Neural progenitor cell (in vitro differentiated cells): ENCODE data around the gene TEX13C. TPM values are rescaled to one million over a fixed set of nuclear protein-coding genes. Genes with fewer than 3 reads are reported as not detected.
"Not testable (repeated sequence)": the region's sequence is repeated elsewhere in the genome, so short reads cannot be mapped to it uniquely, and the experiment has no call there.

Experiments
- DNase-seq: peaks from one replicate; pipeline ENCODE4 v3.0.0-alpha.2; 2016; ENCODE audit warnings: low spot score
- H2AFZ ChIP-seq: fragments of 200-600 bp; sonication (generic); replicated peaks from 2 replicates; pipeline ENCODE4 v1.6.1; 2016; ENCODE audit warnings: antibody characterized with exemption
- H3F3A ChIP-seq: fragments of 200-600 bp; sonication (generic); 2 replicates; pipeline ENCODE4 v1.6.1; 2016; ENCODE audit warnings: antibody characterized with exemption, low read depth
- H3K27ac ChIP-seq: fragments of 200-600 bp; sonication (generic); 2 replicates; pipeline ENCODE4 v1.5.1; 2016; ENCODE audit warnings: mild to moderate bottlenecking
- H3K27me3 ChIP-seq: fragments of 200-600 bp; sonication (generic); 2 replicates; pipeline ENCODE4 v1.6.1; 2016; ENCODE audit warnings: mild to moderate bottlenecking, moderate library complexity
- H3K36me3 ChIP-seq: fragments of 200-600 bp; sonication (generic); 2 replicates; pipeline ENCODE4 v1.5.1; 2016
- H3K4me1 ChIP-seq: fragments of 200-600 bp; sonication (generic); 2 replicates; pipeline ENCODE4 v1.6.1; 2016; ENCODE audit warnings: mixed run types
- H3K4me2 ChIP-seq: fragments of 200-600 bp; sonication (generic); 2 replicates; pipeline ENCODE4 v1.6.1; 2016
- H3K4me3 ChIP-seq: fragments of 200-600 bp; sonication (generic); 2 replicates; pipeline ENCODE4 v1.5.1; 2016
- H3K79me2 ChIP-seq: fragments of 200-600 bp; sonication (generic); 2 replicates; pipeline ENCODE4 v1.6.1; 2016; ENCODE audit warnings: low read depth
- H3K9ac ChIP-seq: fragments of 200-600 bp; sonication (generic); 2 replicates; pipeline ENCODE4 v1.6.1; 2016
- H3K9me3 ChIP-seq: fragments of 200-600 bp; sonication (generic); 2 replicates; pipeline ENCODE4 v1.5.1; 2016; ENCODE audit warnings: low read depth
- H4K20me1 ChIP-seq: fragments of 200-600 bp; sonication (generic); 2 replicates; pipeline ENCODE4 v1.6.1; 2016; ENCODE audit warnings: low read depth
- H3K27ac Mint-ChIP-seq: 3 replicates; pipeline ENCODE4 v1.8.0; 2021; ENCODE audit warnings: mixed read lengths
- H3K27me3 Mint-ChIP-seq: 2 replicates; pipeline ENCODE4 v1.8.0; 2022; ENCODE audit warnings: low read depth, mild to moderate bottlenecking, inconsistent platforms, moderate library complexity, mixed read lengths; ENCODE audit not compliant: insufficient read depth
- H3K36me3 Mint-ChIP-seq: 3 replicates; pipeline ENCODE4 v1.8.0; 2021; ENCODE audit warnings: mixed read lengths
- H3K4me1 Mint-ChIP-seq: 3 replicates; pipeline ENCODE4 v1.8.0; 2021; ENCODE audit warnings: mixed read lengths
- H3K4me3 Mint-ChIP-seq: 3 replicates; pipeline ENCODE4 v1.8.0; 2021; ENCODE audit warnings: mild to moderate bottlenecking, moderate library complexity, mixed read lengths
- H3K9me3 Mint-ChIP-seq: 3 replicates; pipeline ENCODE4 v1.8.0; 2020; ENCODE audit warnings: mixed read lengths
- CTCF ChIP-seq: fragments of 200-600 bp; sonication (generic); IDR thresholded peaks from 2 replicates; pipeline ENCODE4 v1.5.1; 2017; ENCODE audit warnings: antibody characterized with exemption, mild to moderate bottlenecking
- EZH2 ChIP-seq: fragments of 200-600 bp; sonication (generic); IDR thresholded peaks from 2 replicates; pipeline ENCODE4 v1.6.1; 2017; ENCODE audit warnings: antibody characterized with exemption, mild to moderate bottlenecking, moderate library complexity
- EZH2phosphoT487 ChIP-seq: fragments of 200-600 bp; sonication (generic); IDR thresholded peaks from 2 replicates; pipeline ENCODE4 v1.6.1; 2017; ENCODE audit warnings: antibody characterized with exemption
- total RNA-seq: library from RNA; depleted of rRNA; stranded (reverse); fragments of >200 nt; gene quantifications from 2 replicates; pipeline ENCODE4 v1.2.3, GENCODE V29; 2015; ENCODE audit warnings: low replicate concordance

TEX13C gene
- total RNA-seq, 1 donor from 2014 or later = not detected

- no peaks in the 10 kb centered on the region for H3K27me3 ChIP-seq
- no peaks in the 10 kb centered on the region for H3K79me2 ChIP-seq
- H3K36me3 Mint-ChIP-seq = no peaks in the 10 kb centered on the region
- H3F3A ChIP-seq = no peaks in the 10 kb centered on the region
- no peak overlapping the region for H3K9ac ChIP-seq
- TF ChIP-seq CTCF (no peak), EZH2phosphoT487 (no peak), EZH2 (no peak)
- no peaks in the 10 kb centered on the region for H3K4me1 Mint-ChIP-seq
- H3K4me3 Mint-ChIP-seq = no peak overlapping the region
- no peak overlapping the region for H3K27ac ChIP-seq
- no peak for DNase-seq
- H3K4me1 ChIP-seq = no peaks in the 10 kb centered on the region
- H3K9me3 Mint-ChIP-seq = no peaks in the 10 kb centered on the region
- H2AFZ ChIP-seq = no peak overlapping the region
- H3K27ac Mint-ChIP-seq = no peak overlapping the region
- no peak overlapping the region for H3K4me2 ChIP-seq
- H3K36me3 ChIP-seq = no peaks in the 10 kb centered on the region
- peaks cover 11% of the 10 kb centered on the region for H3K9me3 ChIP-seq
- H4K20me1 ChIP-seq = no peaks in the 10 kb centered on the region
- H3K4me3 ChIP-seq = no peak overlapping the region
- no peaks in the 10 kb centered on the region for H3K27me3 Mint-ChIP-seq
Measured at GRCh38 chrX:125306335-125306866, 13.3 kb upstream of the TEX13C start.

GRCh38 chrX:125308653-125309052, 11.0 kb upstream of the TEX13C start:
- no peaks in the 10 kb centered on the region for H3K36me3 Mint-ChIP-seq
- Histone ChIP-seq H3K27ac (no peak overlapping the region), H3K9ac (no peak overlapping the region), H3K4me3 (no peak overlapping the region), H3K79me2 (no peaks in the 10 kb centered on the region), H3K27me3 (no peaks in the 10 kb centered on the region), H4K20me1 (no peaks in the 10 kb centered on the region), H3K9me3 (peaks cover 11% of the 10 kb centered on the region), H2AFZ (no peak overlapping the region), H3K4me1 (no peaks in the 10 kb centered on the region), H3K36me3 (no peaks in the 10 kb centered on the region), H3K4me2 (no peak overlapping the region), H3F3A (no peaks in the 10 kb centered on the region)
- H3K4me1 Mint-ChIP-seq = no peaks in the 10 kb centered on the region
- peaks cover 3% of the 10 kb centered on the region for H3K27me3 Mint-ChIP-seq
- no peak overlapping the region for H3K4me3 Mint-ChIP-seq
- TF ChIP-seq EZH2 (no peak), CTCF (no peak), EZH2phosphoT487 (no peak)
- no peak for DNase-seq
- peaks cover 6% of the 10 kb centered on the region for H3K9me3 Mint-ChIP-seq
- H3K27ac Mint-ChIP-seq = no peak overlapping the region

- H3K4me2 ChIP-seq, H3K9me3 Mint-ChIP-seq, H3K4me3 ChIP-seq, H2AFZ ChIP-seq, H3K27ac ChIP-seq, DNase-seq, H3K27me3 ChIP-seq, H3K9me3 ChIP-seq, H3K79me2 ChIP-seq, H3F3A ChIP-seq, H3K27ac Mint-ChIP-seq, H3K27me3 Mint-ChIP-seq, H3K4me1 ChIP-seq, H3K4me3 Mint-ChIP-seq, H3K36me3 ChIP-seq, H3K9ac ChIP-seq, H3K4me1 Mint-ChIP-seq, H3K36me3 Mint-ChIP-seq, H4K20me1 ChIP-seq: not testable (repeated sequence)
Measured at GRCh38 chrX:125319166-125319565, 505 bp upstream of the TEX13C start.

GRCh38 chrX:125322431-125322830, 2.8 kb downstream of the TEX13C start:
- Histone ChIP-seq H3K27ac (no peak overlapping the region), H3K36me3 (no peaks in the 10 kb centered on the region), H3K4me3 (no peak overlapping the region), H3K9me3 (no peaks in the 10 kb centered on the region), H3K27me3 (no peaks in the 10 kb centered on the region), H3F3A (no peaks in the 10 kb centered on the region), H3K4me1 (no peaks in the 10 kb centered on the region), H3K4me2 (no peak overlapping the region), H4K20me1 (no peaks in the 10 kb centered on the region), H2AFZ (no peak overlapping the region), H3K9ac (no peak overlapping the region), H3K79me2 (no peaks in the 10 kb centered on the region)
- no peaks in the 10 kb centered on the region for H3K36me3 Mint-ChIP-seq
- H3K27me3 Mint-ChIP-seq = no peaks in the 10 kb centered on the region
- no peaks in the 10 kb centered on the region for H3K4me1 Mint-ChIP-seq
- TF ChIP-seq EZH2 = no peak
- no peak for TF ChIP-seq EZH2phosphoT487
- TF ChIP-seq CTCF = no peak
- no peak for DNase-seq
- H3K4me3 Mint-ChIP-seq = no peak overlapping the region
- H3K9me3 Mint-ChIP-seq = peaks cover 7% of the 10 kb centered on the region
- no peak overlapping the region for H3K27ac Mint-ChIP-seq
